Spleen (tissue), 11 donors: ENCODE results near the gene HUNK. TPM values are rescaled to one million over a fixed set of nuclear protein-coding genes. Genes with fewer than 3 reads are reported as not detected.

Experiments
- DNase-seq: peaks from one replicate; pipeline ENCODE4 v3.0.0-alpha.2; 2020
- H3K27ac ChIP-seq, 8 donors: fragments of 200-600 bp; sonication (generic) in 7 of 8; 1 replicate in 4 of 8; 2 replicates in 4 of 8; pipeline versions ENCODE4 v1.5.0 to v1.8.0; 2016 to 2021; ENCODE audit warnings: inconsistent platforms in 4 of 8, mild to moderate bottlenecking in 4 of 8, moderate library complexity in 1 of 8
- H3K27me3 ChIP-seq, 7 donors: fragments of 200-600 bp; sonication (generic) in 6 of 7; replicated peaks in 1 of 7; 1 replicate in 4 of 7; 2 replicates in 3 of 7; pipeline versions ENCODE4 v1.5.0 to v1.8.0; 2016 to 2021; ENCODE audit warnings: inconsistent platforms in 3 of 7, mild to moderate bottlenecking in 1 of 7
- H3K36me3 ChIP-seq, 6 donors: fragments of 200-600 bp; sonication (generic) in 5 of 6; 1 replicate in 4 of 6; 2 replicates in 2 of 6; pipeline versions ENCODE4 v1.5.0 to v1.8.0; 2016 to 2021; ENCODE audit warnings: inconsistent platforms in 2 of 6
- H3K4me1 ChIP-seq, 6 donors: fragments of 200-600 bp; sonication (generic) in 5 of 6; 1 replicate in 3 of 6; 2 replicates in 3 of 6; pipeline versions ENCODE4 v1.5.0 to v1.8.0; 2016 to 2021; ENCODE audit warnings: inconsistent platforms in 3 of 6
- H3K4me3 ChIP-seq, 8 donors: fragments of 200-600 bp; sonication (generic) in 7 of 8; 1 replicate in 4 of 8; 2 replicates in 4 of 8; pipeline versions ENCODE4 v1.5.0 to v1.8.0; 2016 to 2021; ENCODE audit warnings: inconsistent platforms in 4 of 8, mild to moderate bottlenecking in 4 of 8, moderate library complexity in 2 of 8
- H3K9me3 ChIP-seq, 8 donors: fragments of 200-600 bp; sonication (generic) in 7 of 8; 1 replicate in 4 of 8; 2 replicates in 4 of 8; pipeline versions ENCODE4 v1.5.0 to v1.8.0; 2016 to 2021; ENCODE audit warnings: inconsistent platforms in 4 of 8
- POLR2A ChIP-seq, 3 donors: fragments of 450-650 bp; IDR thresholded peaks; one replicate each; pipeline ENCODE4 v1.5.1; 2017; ENCODE audit warnings: antibody characterized with exemption in 3 of 3, mild to moderate bottlenecking in 1 of 3
- POLR2AphosphoS5 ChIP-seq, 3 donors: sonication (generic); formaldehyde crosslinking; IDR thresholded peaks; one replicate each; pipeline ENCODE4 v1.5.1; 2017; ENCODE audit warnings: antibody characterized with exemption in 3 of 3
- WGBS, 5 donors: extraction: QIAGEN DNeasy Blood & Tissue Kit in 3 of 5; methylation state at CpG; one replicate each; pipeline versions ENCODE4 v1.1.5 to v1.1.7; 2013 to 2018; 5-methylcytosine and 5-hydroxymethylcytosine counted together
- intact Hi-C: fragments of 100-400 bp; cut with DNase I; formaldehyde crosslinking; loops from one replicate; pipeline ENCODE4 v1.15.0; 2023; ENCODE audit warnings: low total_unique reads
- polyA plus RNA-seq, 3 donors: library from polyadenylated mRNA; stranded (reverse); fragments of 200-250 nt; gene quantifications; one replicate each; pipeline ENCODE4 v1.2.1, GENCODE V29; 2013
- total RNA-seq, 7 donors: library from RNA; depleted of rRNA in 3 of 7; stranded (reverse); fragments of >200 nt in 3 of 7; fragmentation: NEBNext Ultra II Directional in 4 of 7; extraction: Animal tissue kit (Norgen Biotek cat#: 25700) in 4 of 7; gene quantifications; one replicate each; pipeline versions ENCODE4 v1.1.0 to v1.2.1, GENCODE V29; 2016 to 2021
- TF ChIP-seq, protein P1 (sequence below), 11 experiments: fragments of 200-600 bp in 7 of 11; fragments of 450-650 bp in 4 of 11; sonication (generic) in 4 of 11; IDR thresholded peaks in 8 of 11; conservative IDR thresholded peaks in 3 of 11; 1 replicate in 7 of 11; 2 replicates in 4 of 11; pipeline versions ENCODE4 v1.4.0 to v1.8.0; 2016 to 2021; ENCODE audit warnings: antibody characterized with exemption in 11 of 11, inconsistent platforms in 4 of 11, mild to moderate bottlenecking in 1 of 11
- donor health status: healthy with polysubstance abuse.
- donor health status: DM: no; HTN: no; CAD: no; lungs with moderate emphysema.
- donor health status: DM: no; HTN: no; CAD: no.
- donor health status: Bipolar disorder and iron deficiency.
- donor health status: healthy.
- donor health status: DM: no; HTN: no; CAD: no.
- donor health status: DM: yes; HTN: yes; CAD: no.

Gene HUNK
- total and polyA plus RNA-seq, 10 donors, result 0.06 to 0.41 (median 0.14) TPM; not detected in 3

DNA sequence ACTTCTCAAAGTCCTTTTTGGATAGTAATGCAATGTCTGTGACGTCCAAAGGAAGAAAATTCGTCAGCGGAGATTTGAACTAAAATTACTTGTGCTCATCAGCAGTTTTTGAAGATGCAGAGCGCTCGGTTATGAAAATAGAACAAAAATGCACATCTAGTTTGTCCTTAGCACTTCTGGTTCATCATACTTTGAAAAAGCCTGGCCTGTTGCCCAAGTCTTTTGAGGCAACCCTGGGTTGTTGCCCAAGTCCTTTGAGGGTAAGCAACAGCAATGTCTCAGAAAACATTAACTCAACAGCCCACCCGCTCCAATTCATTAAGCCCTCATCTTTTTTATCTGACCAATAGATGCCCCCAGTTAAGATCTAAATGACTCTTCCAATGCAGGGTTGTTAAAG lies 91.9 kb downstream of the HUNK start:
- intact Hi-C loops, result no loop called here
- H3K4me1 ChIP-seq, result no peaks in the 10 kb centered on the region
- no peak for DNase-seq
- no peaks in the 10 kb centered on the region for H3K27me3 ChIP-seq
- TF ChIP-seq, protein P1, sequence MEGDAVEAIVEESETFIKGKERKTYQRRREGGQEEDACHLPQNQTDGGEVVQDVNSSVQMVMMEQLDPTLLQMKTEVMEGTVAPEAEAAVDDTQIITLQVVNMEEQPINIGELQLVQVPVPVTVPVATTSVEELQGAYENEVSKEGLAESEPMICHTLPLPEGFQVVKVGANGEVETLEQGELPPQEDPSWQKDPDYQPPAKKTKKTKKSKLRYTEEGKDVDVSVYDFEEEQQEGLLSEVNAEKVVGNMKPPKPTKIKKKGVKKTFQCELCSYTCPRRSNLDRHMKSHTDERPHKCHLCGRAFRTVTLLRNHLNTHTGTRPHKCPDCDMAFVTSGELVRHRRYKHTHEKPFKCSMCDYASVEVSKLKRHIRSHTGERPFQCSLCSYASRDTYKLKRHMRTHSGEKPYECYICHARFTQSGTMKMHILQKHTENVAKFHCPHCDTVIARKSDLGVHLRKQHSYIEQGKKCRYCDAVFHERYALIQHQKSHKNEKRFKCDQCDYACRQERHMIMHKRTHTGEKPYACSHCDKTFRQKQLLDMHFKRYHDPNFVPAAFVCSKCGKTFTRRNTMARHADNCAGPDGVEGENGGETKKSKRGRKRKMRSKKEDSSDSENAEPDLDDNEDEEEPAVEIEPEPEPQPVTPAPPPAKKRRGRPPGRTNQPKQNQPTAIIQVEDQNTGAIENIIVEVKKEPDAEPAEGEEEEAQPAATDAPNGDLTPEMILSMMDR (IDR thresholded peaks at IDR 0.05 in 8 of 11, conservative IDR thresholded peaks at IDR 0.05 in 3 of 11), result no peak
- TF ChIP-seq POLR2A (IDR thresholded peaks at IDR 0.05), result no peak
- TF ChIP-seq POLR2AphosphoS5 (IDR thresholded peaks at IDR 0.05), result no peak
- no peaks in the 10 kb centered on the region for H3K36me3 ChIP-seq
- no peak overlapping the region for H3K4me3 ChIP-seq
- WGBS, 5 donors, result 79 to 86% (median 85%) methylated on average over 6 of the region's 6 CpGs
- H3K27ac ChIP-seq, result no peak overlapping the region
- H3K9me3 ChIP-seq, result peaks cover 0 to 8% (median 0%) of the 10 kb centered on the region in 8 donors

DNA sequence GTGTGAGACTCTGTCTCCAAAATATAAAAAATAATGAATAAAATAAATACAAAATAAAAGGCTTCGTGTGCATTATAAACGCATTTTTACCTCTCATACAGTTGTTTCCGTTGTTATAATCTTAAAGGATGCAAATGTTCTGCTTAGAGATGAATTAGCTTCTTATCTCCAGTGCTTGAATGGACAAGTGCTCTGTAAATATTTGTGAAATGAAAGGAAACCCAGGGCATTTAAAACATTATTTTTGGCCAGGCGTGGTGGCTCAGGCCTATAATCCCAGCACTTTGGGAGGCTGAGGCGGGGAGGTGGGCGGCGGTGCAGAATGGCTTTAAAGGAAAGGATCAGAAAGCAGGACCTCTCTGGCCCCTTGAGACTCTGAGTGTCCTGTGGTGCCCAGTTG lies 94.5 kb downstream of the HUNK start:
- no peaks in the 10 kb centered on the region for H3K4me1 ChIP-seq
- H3K36me3 ChIP-seq, result no peaks in the 10 kb centered on the region
- H3K27ac ChIP-seq, result no peak overlapping the region
- peaks cover 0 to 5% (median under 1%) of the 10 kb centered on the region in 8 donors for H3K9me3 ChIP-seq
- no peak for DNase-seq
- TF ChIP-seq POLR2A (IDR thresholded peaks at IDR 0.05) (no peak), POLR2AphosphoS5 (IDR thresholded peaks at IDR 0.05) (no peak)
- TF ChIP-seq, protein P1 (IDR thresholded peaks at IDR 0.05 in 8 of 11, conservative IDR thresholded peaks at IDR 0.05 in 3 of 11), result no peak
- intact Hi-C loops, result no loop called here
- H3K27me3 ChIP-seq, result no peaks in the 10 kb centered on the region
- WGBS, 5 donors, result 78 to 93% (median 84%) methylated on average over 7 of the region's 7 CpGs
- no peak overlapping the region for H3K4me3 ChIP-seq

GRCh38 chr21:31972622-31973021 lies 99.8 kb downstream of the HUNK start:
- Histone ChIP-seq H3K27ac (no peak overlapping the region), H3K27me3 (peaks cover 0 to 7% (median 0%) of the 10 kb centered on the region in 7 donors), H3K9me3 (peaks cover 0 to 21% (median 7%) of the 10 kb centered on the region in 8 donors), H3K4me3 (no peak overlapping the region), H3K4me1 (no peaks in the 10 kb centered on the region), H3K36me3 (no peaks in the 10 kb centered on the region)
- TF ChIP-seq POLR2A (IDR thresholded peaks at IDR 0.05), result no peak
- TF ChIP-seq POLR2AphosphoS5 (IDR thresholded peaks at IDR 0.05), result no peak
- TF ChIP-seq, protein P1 (IDR thresholded peaks at IDR 0.05 in 8 of 11, conservative IDR thresholded peaks at IDR 0.05 in 3 of 11), result no peak
- intact Hi-C loops, result no loop called here
- no peak for DNase-seq
- 88 to 95% (median 93%) methylated on average over 7 of the region's 7 CpGs for WGBS, 5 donors

GRCh38 chr21:31973402-31973944 lies 100.7 kb downstream of the HUNK start:
- no peak overlapping the region for H3K4me3 ChIP-seq
- H3K4me1 ChIP-seq, result no peaks in the 10 kb centered on the region
- H3K27me3 ChIP-seq, result peaks cover 0 to 7% (median 0%) of the 10 kb centered on the region in 7 donors
- no peak overlapping the region for H3K27ac ChIP-seq
- intact Hi-C loops, result no loop called here
- 87 to 94% (median 91%) methylated on average over 6 of the region's 6 CpGs for WGBS, 5 donors
- peaks cover 0 to 21% (median 7%) of the 10 kb centered on the region in 8 donors for H3K9me3 ChIP-seq
- DNase-seq, result no peak
- TF ChIP-seq POLR2AphosphoS5 (IDR thresholded peaks at IDR 0.05), result no peak
- TF ChIP-seq POLR2A (IDR thresholded peaks at IDR 0.05), result no peak
- TF ChIP-seq, protein P1 (IDR thresholded peaks at IDR 0.05 in 8 of 11, conservative IDR thresholded peaks at IDR 0.05 in 3 of 11), result no peak
- H3K36me3 ChIP-seq, result no peaks in the 10 kb centered on the region
